Kidney capillary endothelial cell (primary cell): ENCODE results near the gene GOPC.

Experiments used
- DNase-seq: peaks from one replicate; pipeline ENCODE4 v3.0.0-alpha.2; 2018; ENCODE audit warnings: low spot score

The GOPC gene

DNA sequence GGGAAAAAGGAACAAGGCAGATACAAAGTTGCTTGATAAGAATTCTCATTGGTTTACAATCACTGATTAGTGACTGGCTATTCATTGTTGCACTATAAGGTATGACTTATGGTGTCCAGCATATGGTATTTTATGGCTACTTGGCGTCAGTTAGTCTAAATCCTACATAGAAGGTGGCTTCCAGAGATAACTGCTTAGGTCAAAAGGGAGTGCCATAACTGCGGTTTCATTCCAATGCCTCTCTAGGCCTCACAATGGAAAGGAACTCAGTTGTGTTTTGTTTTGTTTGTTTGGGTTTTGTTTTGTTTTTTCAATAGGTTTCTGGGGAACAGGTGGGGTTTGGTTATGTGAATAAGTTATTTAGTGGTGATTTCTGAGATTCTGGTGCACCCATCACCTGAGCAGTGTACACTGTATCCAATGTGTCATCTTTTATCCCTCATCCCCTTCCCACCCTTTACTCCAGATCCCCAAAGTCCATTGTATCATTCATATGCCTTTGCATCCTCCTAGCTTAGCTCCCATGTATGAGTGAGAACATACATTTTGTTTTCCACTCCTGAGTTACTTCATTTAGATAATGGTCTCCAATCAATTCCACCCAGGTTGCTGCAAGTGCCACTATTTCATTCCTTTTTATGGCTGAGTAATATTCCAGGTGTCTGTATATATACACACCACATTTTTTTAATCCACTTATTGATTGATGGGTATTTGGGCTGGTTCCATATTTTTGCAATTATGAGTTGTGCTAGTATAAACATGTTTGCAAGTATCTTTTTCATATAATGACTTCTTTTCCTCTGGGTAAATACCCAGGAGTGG, 7.0 kb downstream of the GOPC start:
- DNase-seq = no peak

DNA sequence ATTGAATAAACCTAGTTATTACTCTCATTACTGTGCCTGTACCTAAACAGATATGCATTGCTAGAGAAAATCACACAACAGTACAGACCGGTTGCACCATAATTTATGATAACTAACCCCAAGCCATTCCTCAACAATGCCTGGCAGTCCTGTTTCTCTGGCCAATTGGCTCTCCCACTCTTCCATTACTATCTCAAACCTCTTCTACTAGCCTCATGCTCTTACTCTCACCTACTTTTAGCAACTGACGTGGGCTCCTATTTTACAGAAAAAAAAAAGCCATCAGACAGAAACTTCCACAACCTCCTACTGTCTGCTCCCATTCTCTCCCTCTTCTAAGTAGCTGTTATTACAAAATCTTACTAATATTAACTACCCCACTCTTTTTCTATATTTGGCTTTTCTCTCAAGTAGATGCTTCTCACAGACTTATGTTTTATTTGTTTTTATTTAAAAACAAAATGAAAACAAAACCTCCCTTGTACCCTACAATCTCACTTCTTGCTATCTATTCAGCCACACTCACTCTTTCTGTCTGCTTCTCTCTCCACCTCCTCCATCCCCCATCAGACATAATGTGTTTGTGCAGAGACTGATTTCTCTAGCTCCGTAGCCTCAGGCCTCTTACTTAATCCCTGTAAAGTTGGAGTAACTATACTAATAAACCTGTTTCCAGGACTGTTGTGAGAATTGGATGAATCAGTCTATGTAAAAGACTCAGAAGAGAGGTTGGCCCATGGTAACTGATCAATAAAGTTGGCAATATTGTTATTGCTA, 9.1 kb downstream of the GOPC start:
- no peak for DNase-seq

DNA sequence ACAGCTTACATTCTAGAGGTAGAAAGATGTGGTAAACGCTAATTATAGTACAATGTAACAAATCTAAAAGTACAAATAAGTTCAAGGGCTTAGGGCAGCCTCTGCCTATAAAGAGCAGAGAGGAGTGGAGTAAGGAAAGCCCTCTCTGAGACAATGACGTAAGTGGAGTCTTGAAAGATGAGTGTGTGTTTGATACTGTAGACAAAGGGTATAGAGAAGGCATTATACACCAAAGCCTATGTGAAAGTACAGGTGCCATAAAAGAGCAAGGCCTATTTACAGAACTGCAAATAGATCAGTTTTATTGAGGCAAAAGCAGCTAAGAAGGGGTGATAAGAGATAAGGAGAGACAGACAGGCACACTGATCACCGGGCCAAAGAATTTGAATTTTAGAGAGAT, 10.9 kb downstream of the GOPC start:
- no peak for DNase-seq

DNA sequence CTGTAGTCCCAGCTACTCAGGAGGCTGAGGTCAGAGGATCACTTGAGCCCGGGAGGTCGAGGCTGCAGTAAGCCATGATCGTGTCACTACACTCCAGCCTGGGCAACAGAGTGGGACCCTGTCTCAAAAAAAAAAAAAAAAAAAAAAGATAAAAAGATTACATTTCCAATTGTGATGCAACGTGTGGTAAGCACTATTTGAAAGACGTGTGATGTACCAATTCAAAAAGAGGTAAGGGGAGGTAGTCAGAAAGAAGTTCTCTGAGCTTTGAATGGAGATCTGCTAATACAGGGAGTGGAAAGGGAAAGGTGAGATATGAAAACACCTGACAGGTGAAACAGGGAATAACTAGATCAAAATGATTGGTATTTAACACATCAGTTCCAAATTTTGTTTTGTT, 11.9 kb downstream of the GOPC start:
- DNase-seq = no peak

DNA sequence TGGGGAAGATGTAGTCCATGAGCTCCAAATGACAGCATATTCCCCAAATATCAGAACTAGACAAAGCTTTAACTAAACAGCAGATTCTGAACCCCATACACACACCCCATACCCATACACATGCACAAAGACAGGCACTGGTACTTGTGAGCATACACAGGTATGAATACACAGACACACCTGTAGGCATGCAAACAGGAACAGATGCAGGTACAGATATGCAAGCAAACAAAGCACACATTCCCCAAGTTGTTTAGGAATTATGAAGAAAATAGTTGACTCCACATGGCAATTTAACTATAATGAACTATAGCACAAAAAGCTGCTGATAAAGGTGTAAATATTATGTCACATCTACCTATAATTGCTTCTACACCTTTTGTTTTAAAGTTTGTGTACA, 16.7 kb downstream of the GOPC start:
- DNase-seq = no peak

DNA sequence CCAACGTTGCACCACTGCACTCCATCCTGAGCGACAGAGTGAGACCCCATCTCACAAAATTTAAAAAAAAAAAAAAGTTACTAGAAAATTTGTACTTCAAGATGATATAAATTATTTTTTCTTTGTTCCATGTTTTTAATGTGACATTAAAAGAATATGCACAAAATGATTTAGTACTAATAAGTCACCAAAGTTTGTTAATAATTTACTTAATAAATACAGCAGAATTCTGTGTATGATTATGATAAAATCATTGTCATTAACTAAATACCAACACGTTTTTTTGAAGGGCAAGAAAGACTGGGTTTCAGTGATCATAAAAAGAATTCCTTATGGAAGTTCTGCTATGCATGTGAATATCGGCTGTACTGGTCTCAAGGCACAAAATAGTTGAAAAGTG, 28.1 kb downstream of the GOPC start:
- no peak for DNase-seq

DNA sequence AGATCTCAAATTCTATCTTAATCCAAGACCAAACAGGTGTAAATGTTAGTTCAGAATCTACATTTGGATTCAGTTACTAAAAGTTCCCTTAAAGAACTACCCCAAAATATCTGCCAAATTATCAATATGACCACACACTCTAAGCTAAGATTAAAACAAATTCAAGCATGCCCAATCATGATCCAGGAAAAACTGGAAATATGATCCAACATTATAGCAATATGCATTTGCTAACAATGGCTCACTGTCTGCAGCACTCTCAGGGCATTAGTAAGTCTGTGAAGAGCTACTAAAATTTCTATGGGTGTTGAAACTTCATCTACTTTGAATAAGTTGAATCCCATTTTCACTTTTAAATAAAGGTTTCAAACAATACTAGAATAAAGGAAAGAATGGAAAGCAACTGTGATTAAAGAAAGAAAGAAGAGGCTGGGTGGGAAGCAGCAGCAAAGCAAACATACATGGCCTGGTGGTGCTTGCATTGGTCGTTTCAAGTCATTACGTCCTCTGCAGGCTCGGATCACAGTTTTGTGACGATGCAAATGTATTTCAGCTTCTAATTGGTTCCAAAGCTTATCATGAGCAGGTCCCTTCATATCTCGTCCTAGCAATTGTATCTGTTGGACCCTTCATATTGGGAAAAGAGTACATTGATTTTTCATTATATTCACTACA, 29.2 kb downstream of the GOPC start:
- no peak for DNase-seq

DNA sequence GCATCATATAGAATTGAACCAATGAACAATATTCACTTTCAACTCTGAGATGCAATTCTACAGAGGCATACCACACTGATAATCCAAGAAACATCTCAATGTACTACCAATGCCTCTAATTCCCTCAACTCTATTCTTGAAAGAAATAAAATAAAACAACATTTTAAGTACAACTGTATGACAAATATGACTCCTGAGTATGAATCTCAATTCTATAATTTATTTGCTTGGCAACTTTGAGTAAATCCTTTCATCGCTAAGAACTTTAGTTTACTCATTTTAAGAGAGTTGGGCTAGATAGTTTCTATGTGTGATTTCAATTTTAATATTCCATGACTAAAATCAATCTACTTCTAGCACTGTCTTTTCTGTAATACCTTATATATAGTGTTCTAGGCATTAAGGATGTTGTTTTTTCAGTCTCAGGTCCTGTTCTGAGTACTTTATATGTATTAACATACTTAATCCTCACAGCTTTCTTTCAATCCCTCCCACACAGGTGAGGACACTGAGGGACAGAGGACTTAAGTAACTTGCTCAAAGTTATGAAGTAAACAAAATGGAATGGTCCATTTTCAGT, 33.4 kb downstream of the GOPC start:
- DNase-seq = no peak

DNA sequence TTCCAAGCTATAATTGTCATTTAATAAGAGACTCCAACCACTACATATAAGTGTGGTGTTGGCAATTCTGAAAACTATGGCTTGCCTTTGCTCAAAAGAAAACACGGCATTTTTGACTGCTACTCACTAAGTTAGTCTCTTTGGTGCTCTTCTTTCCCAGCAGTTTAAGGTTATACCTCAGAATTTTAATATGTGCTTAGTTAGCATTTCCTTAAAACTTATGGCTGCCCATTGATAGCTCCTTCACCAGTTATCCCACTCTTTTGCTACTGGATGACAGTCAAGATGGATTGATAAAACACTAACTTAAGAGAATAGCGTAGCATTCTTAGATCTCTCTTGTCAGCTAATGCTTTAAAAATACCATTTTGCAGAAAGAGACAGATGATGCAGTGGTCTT, 34.1 kb downstream of the GOPC start:
- DNase-seq = no peak

DNA sequence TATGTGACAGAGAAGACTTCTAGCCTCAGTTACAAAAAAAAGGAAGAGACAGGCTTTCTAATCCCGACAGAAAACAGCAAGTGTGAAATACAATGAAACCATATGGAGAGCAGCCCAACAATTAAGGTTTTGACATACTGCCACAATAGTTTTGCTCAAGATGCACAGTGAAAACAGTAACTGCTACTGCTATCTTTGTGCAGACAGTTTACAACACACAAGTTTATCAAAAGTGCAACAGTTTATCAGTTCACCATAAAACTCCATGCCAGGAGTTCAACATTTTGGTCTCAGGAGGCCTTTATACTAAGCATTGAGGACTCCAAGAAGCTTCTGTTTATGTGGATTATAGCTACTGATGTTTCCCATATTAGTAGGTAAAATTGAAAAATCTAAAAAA, 37.6 kb downstream of the GOPC start:
- DNase-seq = no peak

DNA sequence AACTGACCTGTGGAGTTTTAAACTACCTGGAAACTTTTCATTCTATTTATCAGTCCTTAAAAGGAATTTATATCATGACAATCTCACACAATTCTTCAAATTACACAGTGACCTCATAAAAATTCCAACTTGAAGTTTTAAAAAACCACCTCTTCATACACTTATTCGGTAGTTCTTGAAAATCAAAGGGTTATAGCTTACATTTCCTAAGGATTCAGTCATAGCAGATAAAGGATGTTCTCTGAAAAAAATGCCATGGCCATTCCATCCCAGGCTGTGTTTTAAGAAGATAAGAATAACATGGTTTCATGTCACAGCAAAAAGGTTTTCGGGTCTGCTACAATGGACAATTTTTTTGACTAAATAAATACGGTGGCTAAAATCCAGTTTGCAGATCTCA, 41.2 kb downstream of the GOPC start:
- DNase-seq = no peak

DNA sequence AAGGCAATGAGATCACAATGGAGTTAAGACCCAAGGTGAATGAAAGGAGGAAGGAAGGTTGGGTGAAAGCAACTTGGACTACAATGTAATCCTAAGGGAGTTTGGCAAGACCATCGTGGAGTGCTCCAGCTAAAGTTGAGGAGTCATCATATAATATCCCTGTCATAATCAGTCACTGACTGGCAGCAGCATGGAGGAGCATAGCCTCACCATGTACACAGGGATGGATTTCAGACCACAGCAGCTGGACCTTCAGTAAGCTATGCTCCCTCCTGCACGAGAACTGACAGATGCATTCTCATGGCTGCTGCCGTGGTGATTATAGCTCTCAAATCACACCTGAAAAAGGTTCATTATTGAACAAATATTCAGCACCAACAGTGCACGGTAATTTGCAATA, 43.0 kb downstream of the GOPC start:
- DNase-seq = no peak

DNA sequence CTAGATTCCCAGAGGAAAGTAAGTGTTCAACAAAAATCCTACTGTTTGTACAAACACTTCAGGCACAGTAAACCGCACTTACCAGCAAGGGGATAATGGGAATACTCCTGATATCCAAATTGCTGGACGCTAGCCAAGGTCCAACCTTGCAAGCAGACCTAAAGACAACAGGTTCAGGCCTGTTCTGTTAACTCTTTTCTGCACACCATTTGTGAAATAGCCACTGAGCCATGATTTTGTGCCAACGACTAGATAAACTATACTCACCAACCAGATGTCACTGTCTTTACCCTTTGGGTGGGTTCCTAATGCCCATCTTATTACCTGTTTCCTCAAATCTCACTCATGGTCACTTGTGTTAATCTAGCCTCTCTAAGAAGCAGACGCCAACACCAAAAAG, 43.5 kb downstream of the GOPC start:
- DNase-seq = no peak

DNA sequence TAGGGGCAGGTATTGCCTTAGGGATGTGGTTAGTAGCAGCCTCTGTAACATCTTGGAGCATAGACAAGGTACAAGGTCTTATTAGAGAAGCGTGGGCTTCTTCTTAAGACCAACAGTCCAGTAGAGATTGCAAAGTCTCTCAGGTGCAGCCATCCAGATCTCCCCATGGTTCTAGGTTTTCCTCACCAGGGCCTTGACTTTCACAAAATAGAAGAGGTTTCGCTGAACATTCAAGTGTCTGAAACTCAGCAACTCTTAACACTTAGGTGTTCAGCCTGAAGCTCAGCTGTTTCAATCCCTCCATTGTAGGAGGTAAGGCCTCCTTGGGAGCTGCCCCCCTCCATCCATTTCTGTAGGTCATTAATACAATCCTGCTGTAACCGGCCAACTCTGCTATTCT, 44.4 kb downstream of the GOPC start:
- no peak for DNase-seq

DNA sequence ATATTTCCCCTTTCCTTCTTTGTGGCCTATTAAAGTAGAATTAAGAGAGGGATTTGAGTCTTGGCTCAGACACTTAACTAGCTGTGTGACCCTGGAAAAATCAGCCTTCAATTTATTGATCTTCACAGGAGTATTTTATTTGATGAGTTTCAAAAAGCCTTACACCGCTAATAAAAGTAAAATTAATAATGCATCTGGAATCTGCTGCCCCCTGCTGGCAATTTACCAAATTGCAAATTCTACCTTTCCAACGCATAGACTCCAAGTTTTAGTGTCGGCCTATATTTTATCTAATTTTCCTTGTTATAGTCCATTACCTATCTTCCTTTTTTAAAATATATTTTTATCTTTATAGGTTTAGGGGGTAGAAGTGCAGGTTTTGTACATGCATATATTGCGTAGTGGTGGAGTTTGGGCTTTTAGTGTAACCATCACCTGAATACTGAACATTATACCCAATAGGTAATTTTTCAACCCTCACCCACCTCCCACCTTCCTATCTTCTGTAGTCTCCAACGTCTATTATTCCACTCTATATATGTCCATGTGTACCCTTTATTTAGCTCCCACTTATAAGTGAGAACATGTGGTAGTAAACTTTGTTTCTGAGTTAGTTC, 46.3 kb downstream of the GOPC start:
- peak; percentile 55 for DNase-seq

DNA sequence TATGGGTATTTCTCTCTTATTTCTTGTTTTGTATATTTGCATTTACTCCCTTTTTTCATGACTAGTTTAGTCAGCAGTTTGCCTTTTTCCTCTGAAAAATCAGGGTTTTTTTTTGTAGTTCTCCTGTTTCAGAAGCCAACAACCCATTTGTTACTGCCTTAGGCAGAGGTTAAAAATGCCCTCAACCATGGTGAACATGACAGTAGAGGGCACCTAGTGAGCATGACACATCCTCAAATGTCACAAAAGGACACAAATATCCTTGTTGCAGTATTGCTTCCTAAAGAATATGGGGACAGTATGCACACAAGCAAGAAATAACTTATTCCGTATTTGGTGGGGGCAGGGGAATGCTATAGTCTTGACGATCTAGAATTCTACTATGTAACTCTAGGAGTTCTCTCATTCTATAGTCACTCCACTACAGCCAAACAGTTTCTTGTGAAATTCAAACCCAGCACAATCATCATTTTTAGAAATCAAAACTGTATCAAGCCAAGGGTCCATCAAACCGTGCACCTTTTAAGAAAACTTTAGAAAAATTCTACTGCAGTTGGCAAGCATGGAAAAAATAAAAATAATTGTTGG, 47.0 kb downstream of the GOPC start:
- DNase-seq = no peak

DNA sequence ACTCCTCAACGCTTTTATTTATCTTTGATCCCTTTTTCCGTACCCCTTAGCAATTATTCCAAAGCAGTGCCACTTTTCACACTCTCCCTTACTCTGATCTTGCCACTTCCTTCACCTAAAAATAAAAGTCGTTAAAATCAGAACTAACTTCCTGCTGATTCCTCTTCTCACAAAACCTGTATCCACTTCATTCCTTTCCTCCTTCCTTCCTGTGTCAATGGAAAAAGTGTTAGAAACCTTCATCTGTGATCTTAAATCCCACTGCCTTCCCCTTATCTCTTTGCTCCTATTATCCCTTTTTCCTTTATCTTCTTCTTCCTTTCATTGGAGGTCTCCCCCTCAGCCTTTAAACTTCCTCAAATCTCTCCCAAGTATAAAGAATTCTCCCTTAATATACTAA, 49.2 kb downstream of the GOPC start:
- no peak for DNase-seq

DNA sequence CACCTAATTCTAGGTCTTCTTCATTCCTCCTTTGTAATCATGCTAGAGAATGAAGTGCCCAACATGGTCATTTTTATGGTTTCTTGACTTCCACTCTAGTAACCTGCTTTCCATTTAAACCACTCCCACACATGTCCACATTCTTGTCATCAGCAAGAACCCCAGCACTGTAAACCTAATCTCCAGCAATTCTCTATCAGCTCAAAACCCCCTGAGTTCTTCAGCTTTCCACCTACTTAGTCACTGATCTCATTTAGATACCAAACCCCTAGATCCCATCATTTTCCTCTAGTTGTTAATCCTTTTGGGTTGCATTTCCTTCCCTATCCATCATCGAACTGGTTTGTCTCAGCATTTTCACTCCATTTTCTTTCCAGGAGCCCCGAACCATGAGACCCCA, 49.7 kb downstream of the GOPC start:
- no peak for DNase-seq

DNA sequence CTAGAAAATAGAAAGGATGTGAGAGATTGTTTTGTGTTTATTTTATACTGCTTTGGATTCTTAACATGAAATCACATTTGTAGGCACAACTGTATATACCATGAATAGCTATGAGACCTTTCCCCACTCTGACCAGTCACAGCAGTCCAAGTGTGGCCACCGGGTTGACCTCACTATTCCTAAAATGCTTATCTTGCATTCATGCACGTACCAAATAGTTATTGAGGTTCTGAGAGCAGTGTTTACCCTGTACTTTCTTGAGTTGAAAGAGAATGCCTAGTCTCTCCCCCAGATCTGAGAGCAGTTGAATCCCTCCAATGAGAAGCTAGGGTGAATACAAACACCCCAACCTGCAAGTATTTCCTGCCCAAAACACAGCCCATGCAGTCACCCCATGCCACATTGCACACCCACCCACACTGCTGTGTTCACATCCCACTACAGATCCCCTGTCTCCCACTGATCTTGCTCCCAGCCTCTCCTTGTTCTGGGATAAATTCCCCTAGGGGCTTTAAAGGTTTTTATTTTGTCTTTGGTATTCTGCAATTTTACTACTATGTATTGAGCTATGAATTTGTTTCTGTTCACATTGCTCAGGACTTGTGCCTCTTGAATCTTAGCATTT, 51.6 kb downstream of the GOPC start:
- DNase-seq = no peak

DNA sequence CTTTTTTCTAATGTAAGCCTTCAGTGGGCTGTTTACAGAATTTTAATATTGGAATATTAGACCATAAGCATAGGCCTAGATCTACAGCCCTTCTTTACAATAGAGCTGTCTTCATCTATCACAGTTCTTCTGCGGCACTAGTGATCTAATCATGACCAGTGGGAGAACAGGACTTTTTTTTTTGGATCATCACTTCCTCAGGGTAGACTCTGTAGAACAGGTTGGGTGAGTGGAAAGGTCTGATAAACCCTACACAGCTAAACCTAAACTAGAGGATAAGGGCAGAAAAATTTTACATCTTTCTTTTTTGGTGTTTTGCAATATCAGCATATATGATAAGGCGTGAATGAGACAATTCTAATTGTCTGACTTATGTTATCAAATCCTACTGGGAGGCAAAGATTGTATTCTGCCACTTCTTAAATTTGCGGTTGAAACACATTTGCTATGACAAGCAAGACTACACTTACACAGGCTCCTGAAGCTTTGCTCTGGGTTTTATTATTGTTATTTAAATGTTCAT, 52.2 kb downstream of the GOPC start:
- no peak for DNase-seq

DNA sequence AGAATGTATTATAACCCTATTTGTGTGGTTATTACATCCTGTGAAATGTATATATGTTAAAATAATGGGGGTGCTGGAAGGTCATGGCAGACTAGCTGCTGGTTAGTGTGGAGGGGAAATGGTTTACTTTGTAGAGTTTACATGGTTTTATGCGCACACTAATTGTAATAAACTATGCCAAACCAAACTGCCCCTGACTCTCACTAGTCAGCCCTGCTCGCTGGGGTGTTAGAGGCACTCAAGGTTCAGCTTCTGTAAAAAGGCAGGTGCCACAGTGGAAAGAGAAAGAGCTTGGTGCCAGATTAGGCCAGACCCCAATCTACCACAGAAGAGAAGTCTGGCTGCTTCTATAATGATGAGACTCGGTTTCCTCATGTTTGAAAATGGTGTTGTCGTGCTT, 52.7 kb downstream of the GOPC start:
- no peak for DNase-seq
